Activated CD4-positive, alpha-beta T cell treated with anti-CD3 and anti-CD28 coated beads for 48 hours (primary cell): Measurements from ENCODE around the gene KSR1.
"Not testable (repeated sequence)": the region's sequence is repeated elsewhere in the genome, so short reads cannot be mapped to it uniquely, and the experiment has no call there.

Source experiments
- DNase-seq: peaks from one replicate; pipeline ENCODE4 v3.0.0-alpha.2; 2020

Gene KSR1

DNA sequence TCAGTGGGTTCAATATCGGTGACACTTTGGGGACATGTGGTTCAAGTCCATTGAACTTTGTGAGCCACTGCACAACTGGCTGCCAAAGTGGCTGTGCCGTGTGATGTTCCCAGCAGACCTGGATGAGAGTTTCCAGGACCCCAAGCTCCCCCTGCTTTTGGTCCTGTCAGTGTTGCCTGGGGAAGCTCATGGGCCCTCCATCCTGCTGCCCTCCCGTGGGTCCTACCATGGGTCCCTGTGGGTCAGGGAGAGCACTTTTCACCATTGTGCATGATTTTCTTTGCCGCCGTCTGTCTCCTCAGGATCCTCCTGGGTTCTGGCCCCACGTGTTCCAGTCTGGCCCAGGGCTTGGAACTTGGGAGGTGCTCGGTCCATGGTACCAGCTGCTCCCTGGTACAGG lies 212.9 kb downstream of the KSR1 start:
- no peak for DNase-seq

- DNase-seq = no peak
Observed at GRCh38 chr17:27669850-27670249, 213.6 kb downstream of the KSR1 start.

GRCh38 chr17:27670791-27671590 lies 214.7 kb downstream of the KSR1 start:
- DNase-seq = no peak

- DNase-seq = no peak
Observed at GRCh38 chr17:27671591-27671910, 215.3 kb downstream of the KSR1 start.

DNA sequence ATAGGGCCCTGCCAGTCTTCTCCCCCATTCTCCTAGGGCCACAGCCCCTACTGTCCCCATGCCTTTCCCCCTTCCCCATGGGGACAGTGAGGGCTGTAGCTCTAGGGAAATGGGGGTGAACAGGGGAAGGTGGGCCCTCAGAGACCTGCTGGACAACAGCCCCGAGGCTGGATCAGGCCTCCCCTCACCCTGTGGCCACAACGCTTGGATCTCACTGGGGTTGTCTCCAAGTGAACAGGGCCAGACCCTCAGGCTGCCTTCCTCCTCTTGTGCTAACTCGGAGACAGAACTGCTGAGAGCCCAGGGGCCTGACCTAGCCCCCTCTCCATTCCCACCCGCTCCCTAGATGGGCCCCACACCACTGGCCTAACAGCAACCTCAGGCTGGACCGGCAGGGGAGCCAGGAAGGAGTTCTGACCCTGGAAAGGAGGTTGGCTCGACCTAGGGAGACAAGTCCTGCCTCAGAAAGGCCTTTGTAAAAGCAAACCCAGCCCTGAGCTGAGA lies 215.8 kb downstream of the KSR1 start:
- not testable (repeated sequence) for DNase-seq

GRCh38 chr17:27674335-27674734 lies 218.1 kb downstream of the KSR1 start:
- DNase-seq = no peak
